Activated T-helper 1 cell treated with anti-CD3 and anti-CD28 coated beads, Interleukin-12 subunit alpha, Interleukin-12 subunit beta, Interleukin-2, Interleukin-4 antibody, amounts not matched to agents 30 ng/mL and 10 ng/mL and 1 ng/mL, durations not matched to agents 14 hours and 24 hours and 36 hours (primary cell): ENCODE measurements around the gene HOXC13. TPM values are rescaled to one million over a fixed set of nuclear protein-coding genes. Genes with fewer than 3 reads are reported as not detected.

Source experiments
- DNase-seq: peaks from one replicate; pipeline ENCODE4 v3.0.0; 2021; ENCODE audit warnings: low spot score
- H3K27ac Mint-ChIP-seq: one replicate; pipeline ENCODE4 v1.8.0; 2021; ENCODE audit warnings: mild to moderate bottlenecking, mixed read lengths
- H3K27me3 Mint-ChIP-seq: one replicate; pipeline ENCODE4 v1.8.0; 2022; ENCODE audit warnings: mild to moderate bottlenecking, moderate library complexity, mixed read lengths; ENCODE audit not compliant: insufficient read depth
- H3K36me3 Mint-ChIP-seq: one replicate; pipeline ENCODE4 v1.8.0; 2021; ENCODE audit warnings: low read depth, mixed read lengths
- H3K4me1 Mint-ChIP-seq: one replicate; pipeline ENCODE4 v1.8.0; 2021; ENCODE audit warnings: low read depth, mixed read lengths
- H3K4me3 Mint-ChIP-seq: one replicate; pipeline ENCODE4 v1.8.0; 2021; ENCODE audit warnings: mild to moderate bottlenecking, moderate library complexity, mixed read lengths
- H3K9me3 Mint-ChIP-seq: one replicate; pipeline ENCODE4 v1.8.0; 2021; ENCODE audit warnings: mixed read lengths
- intact Hi-C: fragments of 100-400 bp; cut with micrococcal nuclease; formaldehyde crosslinking; loops from one replicate; pipeline ENCODE4 v1.15.1; 2024
- total RNA-seq: library from RNA; stranded (reverse); gene quantifications from 2 replicates; pipeline ENCODE4 v1.2.3, GENCODE V29; 2022

HOXC13 gene
- total RNA-seq, 1 donor from 2014 or later = not detected

DNA sequence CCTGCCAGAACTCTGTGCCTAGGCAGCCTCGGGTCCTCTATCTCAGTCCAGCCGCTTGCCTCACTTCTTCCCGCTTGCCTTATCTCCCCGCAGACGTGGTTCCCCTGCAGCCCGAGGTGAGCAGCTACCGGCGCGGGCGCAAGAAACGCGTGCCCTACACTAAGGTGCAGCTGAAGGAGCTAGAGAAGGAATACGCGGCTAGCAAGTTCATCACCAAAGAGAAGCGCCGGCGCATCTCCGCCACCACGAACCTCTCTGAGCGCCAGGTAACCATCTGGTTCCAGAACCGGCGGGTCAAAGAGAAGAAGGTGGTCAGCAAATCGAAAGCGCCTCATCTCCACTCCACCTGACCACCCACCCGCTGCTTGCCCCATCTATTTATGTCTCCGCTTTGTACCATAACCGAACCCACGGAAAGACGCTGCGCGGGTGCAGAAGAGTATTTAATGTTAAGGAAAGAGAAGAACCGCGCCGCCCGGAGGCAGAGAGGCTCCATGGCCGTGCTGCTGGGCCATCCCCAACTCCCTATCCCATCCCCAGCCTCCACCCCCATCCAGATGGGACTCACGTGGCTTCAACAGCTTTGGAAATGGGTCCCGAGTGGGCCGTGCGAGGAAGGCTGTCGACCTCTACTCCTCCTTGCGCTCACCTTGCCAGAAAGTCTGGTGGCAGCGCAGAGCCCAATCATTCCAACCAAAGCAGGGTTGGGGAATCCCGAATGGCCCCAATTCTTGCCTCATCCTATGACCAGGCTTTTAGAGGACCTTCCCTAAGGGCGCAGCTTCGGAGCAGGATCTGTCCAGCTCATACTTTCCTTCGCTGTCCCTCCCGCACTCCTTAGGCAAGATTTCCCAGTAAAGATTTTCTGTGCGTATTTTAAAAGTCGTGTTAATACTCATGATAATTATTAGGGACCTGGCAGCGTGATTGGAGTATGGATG, 6.5 kb downstream of the HOXC13 start:
- H3K4me1 Mint-ChIP-seq = no peaks in the 10 kb centered on the region
- H3K4me3 Mint-ChIP-seq = no peak overlapping the region
- no peaks in the 10 kb centered on the region for H3K9me3 Mint-ChIP-seq
- no peak overlapping the region for H3K27ac Mint-ChIP-seq
- DNase-seq = no peak
- intact Hi-C loops = loop anchor here (10.0 kb wide), 1 partner anchor 250 kb away; no protein-coding TSS in a partner anchor
- H3K27me3 Mint-ChIP-seq = peaks cover 90% of the 10 kb centered on the region
- H3K36me3 Mint-ChIP-seq = no peaks in the 10 kb centered on the region

DNA sequence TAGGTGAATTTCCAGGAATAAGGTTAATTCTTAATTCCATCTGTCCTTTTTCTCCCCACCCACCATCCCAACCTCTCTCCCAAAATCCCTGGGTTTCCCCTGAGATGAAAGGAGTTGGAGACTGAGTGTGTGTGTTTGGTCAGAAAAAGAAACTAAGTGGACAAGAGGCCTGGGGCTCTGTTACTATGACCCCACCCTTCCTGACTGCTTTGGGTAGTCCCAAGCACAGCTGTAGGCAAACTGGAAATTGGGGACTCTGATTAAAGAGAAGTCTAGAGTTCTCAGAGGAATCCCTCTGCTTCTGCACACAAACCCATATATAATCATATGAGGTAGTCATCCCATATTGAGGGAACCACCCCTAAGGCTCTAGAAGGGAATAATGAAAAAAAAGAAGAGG, 9.1 kb downstream of the HOXC13 start:
- intact Hi-C loops = loop anchor here (10.0 kb wide), 1 partner anchor 253 kb away; no protein-coding TSS in a partner anchor
- peaks cover 94% of the 10 kb centered on the region for H3K27me3 Mint-ChIP-seq
- no peaks in the 10 kb centered on the region for H3K9me3 Mint-ChIP-seq
- no peak overlapping the region for H3K4me3 Mint-ChIP-seq
- no peak overlapping the region for H3K27ac Mint-ChIP-seq
- H3K36me3 Mint-ChIP-seq = no peaks in the 10 kb centered on the region
- no peak for DNase-seq
- no peaks in the 10 kb centered on the region for H3K4me1 Mint-ChIP-seq

DNA sequence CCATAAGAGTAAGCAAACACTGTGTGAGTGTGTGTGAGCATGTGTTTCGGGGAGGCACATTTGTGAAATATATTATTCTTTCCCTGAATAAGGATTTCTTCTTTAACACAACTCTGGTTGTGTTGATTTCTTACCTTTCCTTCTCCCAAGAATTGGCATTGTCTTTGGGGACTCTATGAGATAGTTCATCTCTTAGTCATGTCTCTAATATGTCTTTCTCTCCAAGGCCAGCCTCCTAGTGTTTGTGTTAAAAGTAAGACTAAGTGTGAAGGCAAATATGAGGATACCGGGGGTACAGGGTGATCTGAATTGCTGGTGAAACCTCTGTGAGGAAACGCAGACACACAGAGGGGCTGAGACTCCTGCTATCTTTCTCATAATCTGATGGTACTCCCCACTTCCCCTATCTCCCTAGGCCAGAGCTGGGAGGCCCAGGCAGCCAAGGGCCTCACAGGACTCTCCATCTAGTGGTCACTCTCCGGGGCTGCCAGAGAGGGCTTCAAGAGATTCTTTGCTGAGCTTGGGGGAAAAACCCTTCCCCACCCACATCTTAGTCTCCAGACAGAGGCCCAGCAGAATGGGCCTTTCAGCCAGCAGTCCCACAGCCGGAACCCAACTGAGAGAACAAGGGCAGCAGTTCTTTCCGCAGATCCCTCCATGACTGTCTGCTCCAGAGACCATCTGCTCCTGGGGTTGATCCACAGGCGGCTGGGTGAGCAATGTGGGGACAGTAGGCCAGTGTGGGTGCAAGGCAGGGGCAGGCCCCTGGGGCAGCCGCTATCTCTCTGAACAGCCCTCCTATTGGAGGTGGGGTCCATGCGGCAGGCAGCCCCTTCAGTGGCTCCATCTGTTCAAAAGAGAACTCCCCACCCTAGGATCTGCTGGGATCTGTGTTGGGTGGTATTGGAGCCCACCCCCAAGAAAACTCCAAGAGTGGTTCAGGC, 10.3 kb downstream of the HOXC13 start:
- Mint-ChIP-seq H3K9me3 (no peaks in the 10 kb centered on the region), H3K4me3 (no peak overlapping the region), H3K4me1 (no peaks in the 10 kb centered on the region), H3K36me3 (no peaks in the 10 kb centered on the region), H3K27me3 (peaks cover 93% of the 10 kb centered on the region), H3K27ac (no peak overlapping the region)
- intact Hi-C loops = loop anchor here (10.0 kb wide), 1 partner anchor 254 kb away; no protein-coding TSS in a partner anchor
- DNase-seq = no peak

DNA sequence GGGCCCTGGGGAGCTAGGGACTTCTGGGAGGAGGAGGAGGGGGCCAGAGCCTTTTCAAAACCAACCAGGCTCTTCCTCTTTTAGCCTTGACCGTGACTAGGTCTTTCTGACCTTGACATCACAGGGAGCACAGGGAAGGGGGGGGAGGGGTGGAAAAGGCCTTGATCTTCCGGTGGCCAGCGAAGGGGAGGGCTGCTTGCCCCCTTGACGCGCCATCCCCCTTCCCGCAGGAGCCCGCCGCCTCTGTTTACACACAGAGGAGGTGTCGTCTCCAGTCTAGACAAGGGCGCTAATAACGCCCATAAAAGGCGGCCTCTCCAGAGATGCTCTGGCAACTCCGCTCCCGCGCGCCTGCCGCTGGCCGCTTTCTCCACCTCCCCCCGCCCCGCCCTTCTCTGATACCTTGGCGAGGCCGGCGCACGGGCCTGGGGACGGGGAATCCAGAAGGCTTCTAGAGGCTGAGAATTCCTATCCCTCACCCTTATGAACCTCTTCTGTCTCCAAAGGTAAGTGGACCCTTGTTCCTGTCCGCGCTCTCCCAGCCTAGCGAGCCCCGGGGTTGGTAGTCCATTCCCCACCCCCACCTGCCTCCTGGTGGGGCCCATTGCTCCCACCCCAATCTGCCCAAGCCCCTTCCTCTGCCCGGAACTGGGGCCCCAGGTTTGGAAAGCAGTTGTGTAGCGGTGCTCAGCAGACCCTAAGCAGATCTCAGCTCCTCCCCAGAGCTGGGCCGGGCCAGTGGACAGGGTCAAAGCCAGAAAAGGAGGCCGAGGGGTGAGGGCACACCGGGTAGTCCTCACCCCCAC, 11.2 kb downstream of the HOXC13 start:
- H3K36me3 Mint-ChIP-seq = no peaks in the 10 kb centered on the region
- no peak overlapping the region for H3K27ac Mint-ChIP-seq
- no peaks in the 10 kb centered on the region for H3K4me1 Mint-ChIP-seq
- intact Hi-C loops = loop anchor here (5.0 to 10.0 kb wide), 2 partner anchors 102 to 255 kb away; partner anchors contain the start of gene HOXC4
- H3K9me3 Mint-ChIP-seq = no peaks in the 10 kb centered on the region
- DNase-seq = no peak
- H3K4me3 Mint-ChIP-seq = no peak overlapping the region
- H3K27me3 Mint-ChIP-seq = peaks cover 91% of the 10 kb centered on the region

DNA sequence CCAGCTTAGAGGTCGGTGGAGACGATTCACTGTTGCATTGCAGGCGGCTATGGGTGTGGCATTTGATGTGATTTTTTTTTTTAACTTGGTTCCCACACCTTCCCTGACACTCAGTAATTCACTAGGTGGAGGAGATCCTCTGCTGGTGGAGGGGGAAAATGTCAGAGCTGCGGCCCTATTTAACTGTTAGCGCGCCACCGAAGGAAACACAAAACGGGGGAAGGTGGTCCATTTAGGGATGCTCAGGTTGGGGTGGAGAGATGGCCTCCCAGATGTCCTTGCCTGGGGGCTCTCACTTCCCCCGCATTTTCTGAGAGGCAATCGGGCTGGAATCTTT, 11.8 kb downstream of the HOXC13 start:
- H3K4me3 Mint-ChIP-seq = no peak overlapping the region
- H3K27ac Mint-ChIP-seq = peak overlapping the region; percentile 29
- intact Hi-C loops = loop anchor here (5.0 kb wide), 1 partner anchor 102 kb away; the partner anchor contains the start of gene HOXC4
- DNase-seq = no peak
- H3K9me3 Mint-ChIP-seq = no peaks in the 10 kb centered on the region
- H3K27me3 Mint-ChIP-seq = peaks cover 88% of the 10 kb centered on the region
- H3K4me1 Mint-ChIP-seq = no peaks in the 10 kb centered on the region
- no peaks in the 10 kb centered on the region for H3K36me3 Mint-ChIP-seq

DNA sequence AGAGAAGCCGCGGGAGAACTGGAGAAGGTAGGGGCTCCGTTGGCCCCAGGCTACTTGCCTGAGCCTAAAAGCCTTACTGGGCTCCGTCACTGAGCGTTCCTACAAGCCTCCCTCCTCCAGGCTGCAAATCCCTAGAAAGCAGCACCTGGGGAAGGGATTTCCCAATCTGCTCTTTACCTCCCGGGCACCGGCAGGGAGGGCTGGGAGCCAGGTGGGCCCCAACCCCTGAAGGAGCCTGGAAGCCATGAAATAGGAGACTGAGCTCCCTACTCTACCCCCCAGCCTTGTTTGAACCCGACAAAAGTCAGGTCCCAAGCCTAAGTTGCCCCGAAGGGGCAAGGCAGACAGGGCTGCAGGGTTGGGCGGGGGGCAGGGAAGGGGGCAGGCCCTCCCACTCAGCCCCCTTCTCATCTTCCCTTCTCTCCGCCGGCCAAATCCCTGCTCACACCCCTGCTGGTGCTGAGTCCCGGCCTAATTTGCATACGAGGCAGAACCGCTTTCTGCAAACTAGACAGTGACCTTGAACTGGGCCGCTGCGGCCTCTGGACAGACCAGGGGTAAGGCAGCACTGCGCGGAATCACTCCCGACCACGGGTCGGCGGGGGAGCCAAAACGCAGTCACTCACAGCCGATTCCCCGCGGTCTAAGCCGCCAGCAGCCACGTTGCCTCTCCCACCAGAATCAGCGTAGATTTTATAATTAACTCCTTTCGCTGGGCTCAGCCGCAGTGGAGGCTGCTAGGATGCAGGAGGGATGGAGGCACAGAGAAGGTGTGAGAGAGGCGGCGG, 12.4 kb downstream of the HOXC13 start:
- H3K9me3 Mint-ChIP-seq = no peaks in the 10 kb centered on the region
- H3K4me1 Mint-ChIP-seq = no peaks in the 10 kb centered on the region
- no peak overlapping the region for H3K4me3 Mint-ChIP-seq
- H3K27ac Mint-ChIP-seq = peak overlapping the region; percentile 52
- no peak for DNase-seq
- no peaks in the 10 kb centered on the region for H3K36me3 Mint-ChIP-seq
- H3K27me3 Mint-ChIP-seq = peaks cover 88% of the 10 kb centered on the region
- intact Hi-C loops = loop anchor here (5.0 kb wide), 1 partner anchor 101 kb away; the partner anchor contains the start of gene HOXC4

DNA sequence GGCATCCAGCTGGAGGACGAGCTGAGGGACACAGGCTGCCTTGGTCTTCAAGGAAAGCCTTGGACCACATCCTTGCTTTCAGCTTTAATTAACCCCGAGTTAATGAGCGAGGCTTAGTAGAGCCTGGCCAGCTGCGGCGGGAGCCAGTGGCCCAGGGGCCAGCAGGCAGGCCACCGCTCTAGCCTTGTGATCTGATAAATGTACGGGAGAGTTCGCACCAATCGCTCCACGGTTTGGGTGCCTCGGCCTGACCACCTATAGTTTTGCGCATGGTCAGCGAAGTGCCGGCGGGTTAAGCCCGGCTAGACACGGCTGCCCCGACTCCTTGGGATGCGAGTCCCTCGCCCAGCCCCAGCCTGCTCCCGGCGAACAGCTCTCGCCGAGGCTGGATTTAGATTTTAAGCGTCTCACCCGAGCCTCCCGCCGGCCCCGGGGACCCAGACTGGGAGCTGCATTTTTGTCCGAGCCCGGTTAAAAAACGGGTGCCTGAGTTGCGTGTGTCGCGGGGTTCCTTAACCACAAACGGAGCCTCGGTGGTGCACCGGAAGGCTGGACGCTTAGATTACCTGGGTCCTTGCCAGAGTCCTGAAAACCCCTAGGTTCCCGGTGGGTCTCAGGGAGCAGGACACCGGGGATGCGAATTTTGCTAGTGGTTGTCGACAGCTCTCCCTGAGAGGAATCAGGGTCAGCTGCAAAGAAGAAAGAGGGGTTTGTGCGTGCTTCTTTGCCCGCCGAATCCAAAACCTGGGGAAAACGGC, 13.1 kb downstream of the HOXC13 start:
- no peak for DNase-seq
- H3K27ac Mint-ChIP-seq = peak overlapping the region; percentile 52
- intact Hi-C loops = loop anchor here (2.0 to 5.0 kb wide), 2 partner anchors 15 to 101 kb away; partner anchors contain the start of gene HOXC4

DNA sequence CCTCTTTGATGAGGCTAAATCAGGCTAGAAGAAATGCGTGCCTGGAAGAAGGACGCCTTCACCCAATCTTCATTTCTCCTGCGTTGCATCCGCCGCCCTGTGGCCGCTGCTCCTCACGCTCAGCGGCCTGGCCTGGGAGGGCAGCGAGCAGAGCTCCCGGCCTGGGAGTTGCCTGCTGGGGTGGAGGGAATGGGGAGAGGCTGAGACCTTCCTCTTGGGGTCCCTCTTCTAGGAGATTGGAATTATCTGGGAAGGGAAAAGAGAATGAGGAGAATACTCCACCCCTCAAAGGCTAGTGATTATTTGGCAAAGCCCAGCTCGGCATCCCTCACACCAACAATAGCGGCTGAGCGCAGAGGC, 13.7 kb downstream of the HOXC13 start:
- Mint-ChIP-seq H3K36me3 (no peaks in the 10 kb centered on the region), H3K4me3 (no peak overlapping the region), H3K27ac (no peak overlapping the region), H3K4me1 (no peaks in the 10 kb centered on the region), H3K27me3 (peaks cover 89% of the 10 kb centered on the region), H3K9me3 (no peaks in the 10 kb centered on the region)
- intact Hi-C loops = loop anchor here (2.0 to 5.0 kb wide), 2 partner anchors 16 to 100 kb away; partner anchors contain the start of gene HOXC4
- no peak for DNase-seq

More for the DNA sequence above, 13.1 kb downstream of the HOXC13 start:
- Mint-ChIP-seq H3K27me3 (peaks cover 88% of the 10 kb centered on the region), H3K4me3 (no peak overlapping the region), H3K9me3 (no peaks in the 10 kb centered on the region), H3K4me1 (no peaks in the 10 kb centered on the region), H3K36me3 (no peaks in the 10 kb centered on the region)

DNA sequence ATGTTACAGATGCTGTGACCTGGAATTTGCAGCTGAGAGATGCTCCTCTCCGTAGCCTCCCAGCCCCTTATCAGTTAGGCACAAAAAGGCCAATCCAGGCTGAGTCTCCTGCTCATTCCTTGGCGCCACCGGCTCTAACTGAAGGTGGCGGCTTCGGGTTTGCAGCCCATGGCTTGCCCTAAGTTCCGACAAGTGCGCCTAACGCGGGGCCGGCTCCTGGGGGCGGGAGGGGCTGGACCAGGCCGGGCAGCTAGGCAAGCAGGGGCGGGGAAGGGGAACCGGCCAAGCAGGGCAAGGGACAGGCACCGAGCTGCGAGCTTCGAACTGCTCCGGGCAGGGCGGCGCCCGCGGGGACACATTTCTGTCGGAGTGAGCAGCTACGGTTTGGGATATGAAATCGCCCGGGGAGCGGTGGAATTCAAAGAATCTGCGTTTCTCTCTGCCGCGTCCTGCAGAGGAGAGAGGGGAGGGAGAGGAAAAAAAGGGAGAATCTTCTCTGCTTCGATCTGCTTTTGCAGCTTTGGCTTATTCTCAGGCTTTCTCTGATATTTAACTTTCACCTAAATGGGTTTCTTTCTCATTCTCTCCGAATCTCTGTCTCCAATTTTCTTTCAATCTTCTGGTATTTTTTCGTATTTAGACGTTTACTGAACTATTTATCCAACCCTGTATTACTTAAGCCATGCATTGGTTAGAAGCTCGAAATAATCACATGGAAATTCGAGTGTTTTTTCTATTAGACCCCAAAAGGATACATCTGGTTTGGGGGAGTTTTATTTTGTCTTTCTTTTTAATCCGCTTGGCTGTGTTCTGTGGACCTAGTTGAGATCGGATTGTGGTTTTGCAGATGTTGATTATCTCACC, 14.5 kb downstream of the HOXC13 start:
- peak overlapping the region; percentile 44 for H3K27ac Mint-ChIP-seq
- no peaks in the 10 kb centered on the region for H3K36me3 Mint-ChIP-seq
- no peaks in the 10 kb centered on the region for H3K4me1 Mint-ChIP-seq
- intact Hi-C loops = loop anchor here (2.0 to 5.0 kb wide), 2 partner anchors 16 to 99 kb away; partner anchors contain the start of gene HOXC4
- no peaks in the 10 kb centered on the region for H3K9me3 Mint-ChIP-seq
- H3K4me3 Mint-ChIP-seq = no peak overlapping the region
- DNase-seq = no peak
- peaks cover 88% of the 10 kb centered on the region for H3K27me3 Mint-ChIP-seq

DNA sequence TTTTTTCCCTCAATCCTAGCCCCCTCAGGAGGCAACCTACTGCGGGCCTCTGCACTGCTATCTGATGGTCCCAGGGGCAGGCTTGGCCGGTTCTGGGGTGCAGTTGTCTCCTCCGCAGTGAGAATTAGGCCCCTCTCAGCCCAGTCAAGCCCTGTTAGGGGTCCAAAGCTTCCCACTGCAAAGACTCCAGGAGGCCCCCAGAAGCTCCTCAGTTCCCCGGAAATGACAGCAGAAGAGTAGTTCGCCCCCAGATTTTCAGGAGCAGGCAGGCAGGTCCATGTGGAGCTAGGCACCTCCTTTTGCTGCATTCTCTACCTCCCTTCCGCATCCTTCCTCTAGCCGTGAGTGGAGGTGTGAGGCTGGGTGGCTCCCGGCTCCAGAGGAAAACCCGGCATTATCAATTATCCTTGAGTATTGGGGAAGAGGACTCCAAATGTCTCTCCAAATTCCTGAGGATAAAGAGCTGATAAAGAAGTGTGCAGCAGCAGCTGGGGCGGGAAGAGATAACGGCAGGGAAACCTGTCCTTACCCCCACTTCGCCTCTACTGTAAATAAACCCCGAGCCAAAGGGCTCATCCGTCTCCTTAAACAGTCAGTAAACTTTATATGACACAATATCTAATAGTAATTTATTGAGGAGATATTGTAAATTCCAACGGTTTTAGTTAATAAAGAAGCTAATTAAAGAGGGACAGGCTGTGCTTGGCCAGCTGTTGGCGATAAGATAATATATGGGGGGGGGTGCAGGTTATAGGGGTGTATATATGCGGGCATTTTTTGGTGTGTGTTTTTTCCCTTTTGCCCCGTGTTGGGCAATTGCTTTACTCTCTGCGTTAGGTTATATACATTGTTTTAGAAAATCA, 15.4 kb downstream of the HOXC13 start:
- H3K27ac Mint-ChIP-seq = peak overlapping the region; percentile 48
- no peak for DNase-seq
- intact Hi-C loops = loop anchor here (2.0 to 5.0 kb wide), 2 partner anchors 17 to 98 kb away; partner anchors contain the start of gene HOXC4
- H3K36me3 Mint-ChIP-seq = no peaks in the 10 kb centered on the region
- H3K4me1 Mint-ChIP-seq = no peaks in the 10 kb centered on the region
- H3K9me3 Mint-ChIP-seq = no peaks in the 10 kb centered on the region
- no peak overlapping the region for H3K4me3 Mint-ChIP-seq
- peaks cover 87% of the 10 kb centered on the region for H3K27me3 Mint-ChIP-seq
